GM10266 (cell line): Measurements from ENCODE around the gene FAM210A.

ENCODE experiments used
- DNase-seq: peaks from one replicate; pipeline ENCODE4 v3.0.0; 2012; ENCODE audit errors: extremely low spot score
- TF ChIP-seq, protein P1 (sequence below): IDR thresholded peaks from 2 replicates; pipeline ENCODE4 v1.5.1; 2012; ENCODE audit warnings: mild to moderate bottlenecking, low read depth; ENCODE audit not compliant: control insufficient read depth, insufficient read depth; ENCODE audit errors: missing control alignments

FAM210A gene

DNA sequence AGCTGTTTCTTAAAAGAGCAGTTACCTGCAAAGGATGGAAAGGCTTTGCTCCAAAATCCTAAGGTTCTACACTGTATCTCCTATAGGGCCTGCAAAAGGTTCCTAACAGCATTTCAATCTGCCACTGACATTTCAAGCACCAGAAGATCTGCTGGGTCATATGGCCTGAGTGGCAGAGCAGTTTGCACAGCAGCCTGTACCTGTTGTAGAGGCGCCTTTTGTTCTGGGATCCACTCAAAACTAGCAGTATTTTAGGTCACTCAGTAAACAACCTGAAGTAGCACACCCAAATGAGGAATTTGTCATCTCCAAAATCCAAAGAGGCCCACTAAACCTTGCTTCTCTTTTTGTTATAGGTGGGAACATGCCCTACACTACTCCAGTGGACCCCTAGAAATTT is 6.2 kb downstream of the FAM210A start:
- TF ChIP-seq, protein P1, sequence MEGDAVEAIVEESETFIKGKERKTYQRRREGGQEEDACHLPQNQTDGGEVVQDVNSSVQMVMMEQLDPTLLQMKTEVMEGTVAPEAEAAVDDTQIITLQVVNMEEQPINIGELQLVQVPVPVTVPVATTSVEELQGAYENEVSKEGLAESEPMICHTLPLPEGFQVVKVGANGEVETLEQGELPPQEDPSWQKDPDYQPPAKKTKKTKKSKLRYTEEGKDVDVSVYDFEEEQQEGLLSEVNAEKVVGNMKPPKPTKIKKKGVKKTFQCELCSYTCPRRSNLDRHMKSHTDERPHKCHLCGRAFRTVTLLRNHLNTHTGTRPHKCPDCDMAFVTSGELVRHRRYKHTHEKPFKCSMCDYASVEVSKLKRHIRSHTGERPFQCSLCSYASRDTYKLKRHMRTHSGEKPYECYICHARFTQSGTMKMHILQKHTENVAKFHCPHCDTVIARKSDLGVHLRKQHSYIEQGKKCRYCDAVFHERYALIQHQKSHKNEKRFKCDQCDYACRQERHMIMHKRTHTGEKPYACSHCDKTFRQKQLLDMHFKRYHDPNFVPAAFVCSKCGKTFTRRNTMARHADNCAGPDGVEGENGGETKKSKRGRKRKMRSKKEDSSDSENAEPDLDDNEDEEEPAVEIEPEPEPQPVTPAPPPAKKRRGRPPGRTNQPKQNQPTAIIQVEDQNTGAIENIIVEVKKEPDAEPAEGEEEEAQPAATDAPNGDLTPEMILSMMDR = no peak
- no peak for DNase-seq

DNA sequence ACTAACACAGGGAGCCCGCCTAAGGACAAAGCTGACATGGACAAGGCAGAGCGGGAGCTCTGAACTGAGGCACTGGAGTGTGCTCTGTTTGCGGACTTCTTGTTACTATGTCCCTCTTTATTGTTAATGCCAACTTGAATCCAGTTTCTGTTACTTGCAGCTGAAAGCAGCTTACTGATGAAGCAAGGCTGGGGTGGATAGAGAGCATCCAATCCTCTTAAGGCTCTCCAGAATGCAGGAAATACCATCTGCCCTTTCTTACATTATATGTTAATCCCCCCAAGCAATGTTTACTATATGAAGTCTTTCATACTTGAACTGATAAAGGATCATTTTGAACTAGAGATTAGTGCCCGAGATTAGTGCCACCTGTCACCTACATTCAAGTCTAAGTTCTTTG is 9.4 kb downstream of the FAM210A start:
- DNase-seq = no peak
- TF ChIP-seq, protein P1 = no peak

DNA sequence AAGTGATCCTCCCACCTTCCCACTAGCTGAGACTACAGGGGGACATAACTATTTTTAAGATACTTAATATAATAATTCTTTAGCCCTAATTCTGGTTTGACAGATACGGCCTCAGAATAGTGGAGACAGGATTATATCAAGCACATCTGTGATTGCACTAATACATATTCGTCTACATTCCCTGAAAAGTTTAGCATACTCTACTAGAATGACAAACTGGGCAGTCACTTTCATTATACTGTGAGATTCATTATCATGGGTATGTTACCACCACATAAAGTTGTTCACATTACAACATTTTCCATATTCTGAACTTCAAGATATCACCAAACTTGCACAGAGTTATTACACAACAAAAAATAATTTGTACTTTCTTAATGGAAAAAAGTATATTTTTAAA is 11.0 kb downstream of the FAM210A start:
- TF ChIP-seq, protein P1 = no peak
- DNase-seq = no peak

DNA sequence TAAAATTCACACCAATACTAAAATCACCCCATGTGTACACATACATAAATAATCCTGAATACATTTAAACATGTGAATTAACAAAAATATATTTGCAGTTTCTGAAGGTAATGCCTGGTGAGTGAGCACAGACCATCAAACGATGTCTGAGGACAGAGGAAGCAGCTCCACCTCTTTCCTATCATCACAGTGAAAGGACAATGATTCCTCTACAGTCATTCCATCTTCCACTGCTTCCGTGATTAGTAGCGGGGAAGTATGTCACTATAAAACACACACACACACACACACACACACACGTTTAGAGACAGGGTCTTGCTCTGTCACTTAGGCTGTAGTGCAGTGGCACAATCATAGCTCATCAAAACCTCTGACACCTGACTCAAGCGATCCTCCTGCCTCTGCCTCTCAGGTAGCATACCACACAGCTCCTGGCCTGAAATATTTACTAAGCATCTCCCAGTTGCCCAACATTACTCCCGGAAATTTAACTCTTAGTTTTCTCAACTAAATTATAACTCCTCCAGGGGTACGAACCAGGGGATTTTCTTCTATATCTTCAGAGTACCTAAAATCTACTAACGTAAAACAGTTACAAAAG is 12.8 kb downstream of the FAM210A start:
- TF ChIP-seq, protein P1 = no peak
- DNase-seq = no peak

GRCh38 chr18:13712400-13713131 is 13.8 kb downstream of the FAM210A start:
- TF ChIP-seq, protein P1 = no peak

GRCh38 chr18:13710414-13710831 is 15.9 kb downstream of the FAM210A start:
- DNase-seq = no peak
- TF ChIP-seq, protein P1 = no peak

More at GRCh38 chr18:13712400-13713131, 13.8 kb downstream of the FAM210A start:
- no peak for DNase-seq

DNA sequence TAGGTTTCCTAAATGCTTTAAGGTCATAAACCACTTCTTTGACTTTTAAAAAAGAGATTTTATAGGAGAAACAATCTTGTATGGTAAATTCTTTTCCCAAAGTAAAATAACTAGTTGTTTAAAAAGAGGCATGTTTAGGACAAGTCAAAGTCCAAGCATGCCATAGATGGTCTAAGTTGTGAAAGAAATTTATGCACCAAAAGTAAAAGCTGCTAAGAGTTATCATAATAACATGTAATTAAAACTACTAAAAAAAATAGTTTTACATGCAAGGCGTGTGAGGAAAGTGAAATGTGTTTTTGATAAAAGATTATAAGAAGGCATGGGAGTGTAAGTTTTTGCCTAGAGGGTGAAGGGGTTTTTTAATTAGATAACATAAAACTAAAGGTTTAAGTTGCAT is 22.5 kb downstream of the FAM210A start:
- no peak for DNase-seq
- TF ChIP-seq, protein P1 = no peak
